MCF 10A (cell line): ENCODE data around the gene PRCP. TPM values are rescaled to one million over a fixed set of nuclear protein-coding genes. Genes with fewer than 3 reads are reported as not detected.

Source experiments
- BruUV-seq: library from RNA; stranded (reverse); fragments of 400-500 nt; replicated peaks from 2 replicates; lab custom pipeline; 2021; lab: Mats Ljungman, UMichigan
- CTCF ChIA-PET: fragments of 300-600 bp; sonication (Branson Sonifier 250); formaldehyde crosslinking; extraction: SDS; loops from one replicate; lab custom pipeline; 2021; ENCODE audit warnings: antibody characterized with exemption, inconsistent platforms; lab: Yijun Ruan, JAX
- POLR2A ChIA-PET: fragments of 300-600, 350-650 bp; sonication (Branson Sonifier 250); formaldehyde crosslinking; extraction: SDS; loops from one replicate; lab custom pipeline; 2020; ENCODE audit warnings: antibody characterized with exemption, inconsistent platforms; lab: Yijun Ruan, JAX
- DNase-seq: peaks from one replicate; pipeline ENCODE4 v3.0.0-alpha.2; 2018; ENCODE audit not compliant: unreplicated experiment
- H3K27ac Mint-ChIP-seq: one replicate; pipeline ENCODE4 v1.8.0; 2022; ENCODE audit warnings: mild to moderate bottlenecking, low read depth, mixed read lengths; ENCODE audit not compliant: unreplicated experiment
- H3K27me3 Mint-ChIP-seq: one replicate; pipeline ENCODE4 v1.8.0; 2022; ENCODE audit warnings: mixed read lengths; ENCODE audit not compliant: insufficient read depth, unreplicated experiment
- H3K36me3 Mint-ChIP-seq: one replicate; pipeline ENCODE4 v1.8.0; 2022; ENCODE audit warnings: mild to moderate bottlenecking, moderate library complexity, mixed read lengths; ENCODE audit not compliant: insufficient read depth, unreplicated experiment
- H3K4me1 Mint-ChIP-seq: one replicate; pipeline ENCODE4 v1.8.0; 2022; ENCODE audit warnings: mixed read lengths; ENCODE audit not compliant: insufficient read depth, unreplicated experiment
- H3K4me3 Mint-ChIP-seq: one replicate; pipeline ENCODE4 v1.8.0; 2022; ENCODE audit warnings: mild to moderate bottlenecking, moderate library complexity, mixed read lengths; ENCODE audit not compliant: unreplicated experiment
- H3K9me3 Mint-ChIP-seq: one replicate; pipeline ENCODE4 v1.8.0; 2022; ENCODE audit warnings: mixed read lengths; ENCODE audit not compliant: unreplicated experiment
- CTCF ChIP-seq: fragments of 200-600 bp; IDR thresholded peaks from one replicate; pipeline ENCODE4 v1.8.0; 2022; ENCODE audit warnings: antibody characterized with exemption, mild to moderate bottlenecking; ENCODE audit not compliant: unreplicated experiment
- intact Hi-C: fragments of 100-400 bp; cut with micrococcal nuclease; formaldehyde crosslinking; loops from 2 replicates; pipeline ENCODE4 v1.14.1; 2022
- total RNA-seq: library from RNA; stranded (reverse); gene quantifications from 2 replicates; pipeline ENCODE4 v1.2.3, GENCODE V29; 2022

PRCP gene
- total RNA-seq, 1 experiment from 2014 or later = 22.7 TPM

GRCh38 chr11:82802710-82803109 is 97.5 kb downstream of the PRCP start:
- CTCF ChIA-PET = no interaction called here
- H3K27ac Mint-ChIP-seq = no peak overlapping the region
- no peak for TF ChIP-seq CTCF
- no peaks in the 10 kb centered on the region for H3K36me3 Mint-ChIP-seq
- no peak for DNase-seq
- POLR2A ChIA-PET = no interaction called here
- intact Hi-C loops = loop anchor here (5.0 kb wide), 1 partner anchor 45 kb away; no protein-coding TSS in a partner anchor
- no peak overlapping the region for H3K4me3 Mint-ChIP-seq
- H3K4me1 Mint-ChIP-seq = no peaks in the 10 kb centered on the region
- peaks cover 90% of the 10 kb centered on the region for H3K27me3 Mint-ChIP-seq
- BruUV-seq = no TSS peak
- H3K9me3 Mint-ChIP-seq = no peaks in the 10 kb centered on the region

- no TSS peak for BruUV-seq
- Mint-ChIP-seq H3K9me3 (no peaks in the 10 kb centered on the region), H3K27ac (no peak overlapping the region), H3K4me3 (no peak overlapping the region), H3K4me1 (no peaks in the 10 kb centered on the region), H3K27me3 (peaks cover 52% of the 10 kb centered on the region), H3K36me3 (no peaks in the 10 kb centered on the region)
- DNase-seq = no peak
- no peak for TF ChIP-seq CTCF
- intact Hi-C loops = no loop called here
- POLR2A ChIA-PET = interaction anchor here (0.6 kb wide), 1 partner anchor 34 kb away, joined by 4 read pairs; no protein-coding TSS in a partner anchor
- CTCF ChIA-PET = interaction anchor here (0.5 kb wide), 1 partner anchor 320 kb away, joined by 3 read pairs; no protein-coding TSS in a partner anchor
Observed at GRCh38 chr11:82796998-82797961, 103.0 kb downstream of the PRCP start.

GRCh38 chr11:82794490-82794889 is 105.7 kb downstream of the PRCP start:
- Mint-ChIP-seq H3K27ac (no peak overlapping the region), H3K9me3 (no peaks in the 10 kb centered on the region), H3K4me1 (no peaks in the 10 kb centered on the region), H3K27me3 (peaks cover 24% of the 10 kb centered on the region), H3K36me3 (no peaks in the 10 kb centered on the region), H3K4me3 (no peak overlapping the region)
- BruUV-seq = no TSS peak
- no peak for TF ChIP-seq CTCF
- POLR2A ChIA-PET = no interaction called here
- no peak for DNase-seq
- intact Hi-C loops = no loop called here
- CTCF ChIA-PET = interaction anchor here (0.6 to 0.7 kb wide), 3 partner anchors 105 to 1138 kb away, joined by 3 to 5 read pairs (median 4); no protein-coding TSS in a partner anchor

GRCh38 chr11:82792822-82793569 is 107.2 kb downstream of the PRCP start:
- no peak for DNase-seq
- BruUV-seq = no TSS peak
- Mint-ChIP-seq H3K27me3 (peaks cover 9% of the 10 kb centered on the region), H3K4me3 (no peak overlapping the region), H3K9me3 (no peaks in the 10 kb centered on the region), H3K36me3 (no peaks in the 10 kb centered on the region), H3K4me1 (no peaks in the 10 kb centered on the region), H3K27ac (no peak overlapping the region)
- ChIA-PET POLR2A (interaction anchor here (0.6 to 1.1 kb wide), 2 partner anchors 59 to 90 kb away, joined by 3 to 4 read pairs; no protein-coding TSS in a partner anchor), CTCF (no interaction called here)
- TF ChIP-seq CTCF = no peak
- intact Hi-C loops = no loop called here
